ENCODE data around the gene SYNGR1. TPM values are rescaled to one million over a fixed set of nuclear protein-coding genes. Genes with fewer than 3 reads are reported as not detected.
"Not testable (repeated sequence)": the region's sequence is repeated elsewhere in the genome, so short reads cannot be mapped to it uniquely, and the experiment has no call there.

The SYNGR1 gene
- total RNA-seq, 1 experiment from 2014 or later: 47.8 TPM

DNA sequence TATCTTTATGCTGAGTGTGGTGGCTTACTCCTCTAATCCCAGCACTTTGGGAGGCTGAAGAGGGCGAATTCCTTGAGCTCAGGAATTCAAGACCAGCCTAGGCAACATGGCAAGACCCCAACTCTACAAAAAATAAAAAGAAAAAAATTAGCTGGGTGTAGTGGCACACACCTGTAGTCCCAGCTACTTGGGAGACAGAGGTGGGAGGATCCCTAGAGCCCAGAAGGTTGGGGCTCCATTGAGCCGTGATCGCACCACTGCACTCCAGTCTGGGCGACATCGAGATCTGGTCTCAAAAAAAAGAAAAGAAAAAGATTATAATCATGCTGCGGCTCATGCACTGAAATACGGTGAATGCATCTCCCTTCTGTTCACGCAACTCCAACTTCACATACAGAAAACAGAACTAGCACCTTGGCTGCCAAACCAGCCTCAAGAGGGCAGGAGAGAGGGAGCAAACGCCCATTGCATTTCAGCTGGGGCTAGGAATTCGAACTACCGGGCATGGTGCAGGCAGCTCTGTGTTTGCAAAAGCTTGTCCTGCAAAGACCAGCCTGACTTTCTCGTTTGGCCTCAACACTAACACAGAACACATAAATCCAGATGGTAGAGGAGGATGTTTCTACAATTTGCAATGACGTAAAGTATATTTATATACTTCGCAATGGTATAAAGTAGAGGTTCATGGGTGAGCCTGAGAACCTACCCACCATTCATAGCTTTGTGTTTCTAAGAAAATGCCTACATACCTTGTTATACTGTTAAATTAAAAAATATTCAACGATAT is 6.3 kb upstream of the SYNGR1 start:
- DNase-seq (ENCODE audit: low read depth): peak; percentile 62
- in situ Hi-C loops (cut with HindIII; ENCODE audit: low pct_unique_long_range_greater_than_20kb, low sequenced_read_pairs): no loop called here

DNA sequence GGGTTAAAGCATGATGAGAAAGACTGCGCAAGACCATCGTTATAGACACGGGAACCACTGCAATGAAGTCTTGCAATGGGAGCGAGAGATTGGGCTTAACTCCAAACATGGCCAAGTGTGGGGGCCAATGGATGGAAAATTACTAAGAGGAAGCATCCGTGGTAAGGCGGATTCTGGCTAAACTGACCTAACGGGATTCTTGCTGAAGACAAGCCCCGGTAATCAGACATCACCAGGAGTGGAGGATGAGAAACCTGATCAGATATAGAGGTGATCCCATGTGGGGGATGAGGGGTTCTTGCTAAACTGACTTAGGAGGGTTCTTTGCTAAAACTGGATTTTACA is 5.8 kb upstream of the SYNGR1 start:
- DNase-seq (ENCODE audit: low read depth): no peak
- in situ Hi-C loops (cut with HindIII; ENCODE audit: low pct_unique_long_range_greater_than_20kb, low sequenced_read_pairs): no loop called here

DNA sequence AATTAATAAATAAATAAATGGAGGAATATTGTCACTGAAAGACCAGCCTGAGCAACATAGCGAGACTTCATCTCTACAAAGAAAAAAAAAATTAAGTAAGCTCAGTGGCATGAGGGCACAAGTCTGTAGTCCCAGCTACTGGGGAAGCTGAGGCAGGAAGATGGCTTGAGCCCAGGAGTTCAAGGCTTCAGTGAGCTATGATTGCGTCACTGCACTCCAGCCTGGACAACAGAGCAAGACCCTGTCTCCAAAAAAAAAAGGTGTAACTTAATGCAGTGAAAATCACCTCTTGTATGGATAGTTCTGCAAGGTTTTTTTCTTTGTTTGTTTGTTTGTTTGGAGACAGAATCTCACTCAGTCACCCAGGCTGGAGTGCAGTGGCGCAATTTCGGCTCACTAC is 4.6 kb upstream of the SYNGR1 start:
- DNase-seq (ENCODE audit: low read depth): no peak
- in situ Hi-C loops (cut with HindIII; ENCODE audit: low pct_unique_long_range_greater_than_20kb, low sequenced_read_pairs): no loop called here

DNA sequence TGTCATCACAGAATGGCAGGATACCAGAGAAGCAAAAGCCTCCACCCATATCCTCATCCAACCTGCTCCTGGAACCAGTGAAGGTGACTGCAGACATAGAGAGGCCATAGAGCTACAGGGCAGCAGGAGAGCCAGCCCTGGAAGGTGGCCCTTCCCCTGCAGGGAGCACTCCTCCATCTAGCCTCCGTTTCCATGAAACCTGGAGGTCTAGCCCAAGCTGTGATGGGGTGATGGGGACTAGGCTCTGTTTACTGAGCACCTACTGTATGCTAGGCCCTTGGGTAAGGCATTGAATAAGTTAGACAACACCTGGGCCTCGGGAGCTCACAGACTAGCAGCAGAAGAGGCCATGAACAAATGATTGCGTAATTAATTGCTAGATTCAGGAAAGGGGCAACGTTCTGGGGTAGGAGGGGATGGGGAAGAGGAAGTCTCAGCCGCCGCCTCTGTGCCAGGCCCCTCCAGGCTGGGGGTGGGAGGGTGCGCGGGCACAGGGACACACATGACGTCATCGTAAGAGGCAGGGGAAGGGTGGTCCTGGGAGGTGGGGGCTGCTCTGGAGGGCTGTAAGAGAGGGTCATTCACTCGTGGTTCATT is 784 bp upstream of the SYNGR1 start:
- no peak for DNase-seq (ENCODE audit: low read depth)
- in situ Hi-C loops (cut with HindIII; ENCODE audit: low pct_unique_long_range_greater_than_20kb, low sequenced_read_pairs): no loop called here

DNA sequence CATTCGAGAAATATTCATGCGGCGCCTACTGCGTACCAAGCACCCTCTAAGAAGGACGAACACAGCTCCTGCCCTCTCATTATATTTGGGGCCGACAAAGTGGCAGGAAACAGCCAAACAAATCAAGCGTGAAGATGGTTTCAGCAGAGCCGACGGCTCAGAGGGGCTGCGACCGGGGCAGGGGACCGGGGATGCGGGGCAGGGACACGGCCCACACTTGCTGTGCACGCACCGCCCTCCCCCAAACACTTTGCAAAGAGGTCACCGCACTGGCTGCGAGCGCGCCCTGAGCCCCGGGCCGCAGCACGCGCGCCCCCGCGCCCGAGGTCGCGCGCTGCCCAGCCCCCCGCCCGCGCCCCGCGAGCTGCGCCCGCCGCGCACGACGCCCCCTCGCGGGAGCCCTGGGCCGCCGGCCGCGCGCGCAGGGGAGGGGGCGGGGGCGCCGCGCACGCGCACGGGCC is 255 bp upstream of the SYNGR1 start:
- no peak for DNase-seq (ENCODE audit: low read depth)
- in situ Hi-C loops (cut with HindIII; ENCODE audit: low pct_unique_long_range_greater_than_20kb, low sequenced_read_pairs): no loop called here

DNA sequence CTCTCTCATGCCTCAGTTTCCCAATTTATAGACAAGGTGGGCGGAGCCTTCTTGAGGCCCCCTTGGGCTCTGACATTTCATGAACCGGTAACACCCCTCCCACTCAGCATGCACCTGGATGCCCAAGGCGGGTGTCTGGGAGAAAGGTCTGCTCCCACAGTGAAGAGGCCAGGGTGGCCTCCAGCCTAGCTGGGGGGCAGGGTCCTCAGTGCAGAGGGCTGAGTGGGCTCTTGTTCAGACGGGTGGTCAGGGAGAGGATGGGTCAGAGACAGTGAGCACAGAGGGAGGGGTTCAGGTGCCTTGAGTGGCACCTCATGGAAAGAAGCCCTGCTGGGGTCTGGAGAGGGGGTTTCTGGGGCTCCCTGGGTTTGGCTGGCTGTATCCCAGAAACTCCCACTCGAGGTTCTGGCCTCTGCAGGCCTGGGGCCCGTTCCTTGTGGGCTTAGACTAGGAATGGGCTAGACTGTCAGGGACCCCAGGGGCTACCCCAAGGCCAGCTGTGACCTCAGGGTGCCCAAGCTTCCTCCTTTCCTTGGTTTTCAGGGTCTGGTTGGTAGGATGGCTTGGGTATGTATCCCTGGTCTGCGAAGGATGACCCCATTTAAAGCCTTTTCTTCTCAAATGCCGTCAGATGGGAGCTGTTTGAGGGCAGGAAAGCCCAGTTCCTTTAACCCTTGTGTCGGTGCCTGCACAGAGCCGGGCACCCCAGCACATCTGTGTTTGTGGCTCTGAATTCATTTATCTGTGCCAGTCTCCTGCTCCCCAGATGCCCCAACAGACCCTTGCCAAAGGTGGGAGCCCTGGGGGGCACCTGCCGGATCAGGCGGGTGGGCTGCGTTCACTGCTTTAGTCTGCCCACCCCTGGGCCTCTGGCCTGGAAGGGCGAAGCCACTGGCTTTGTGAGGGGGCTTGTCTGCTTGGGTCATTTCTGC is 1.2 kb downstream of the SYNGR1 start:
- in situ Hi-C loops (cut with HindIII; ENCODE audit: low pct_unique_long_range_greater_than_20kb, low sequenced_read_pairs): no loop called here
- no peak for DNase-seq (ENCODE audit: low read depth)

DNA sequence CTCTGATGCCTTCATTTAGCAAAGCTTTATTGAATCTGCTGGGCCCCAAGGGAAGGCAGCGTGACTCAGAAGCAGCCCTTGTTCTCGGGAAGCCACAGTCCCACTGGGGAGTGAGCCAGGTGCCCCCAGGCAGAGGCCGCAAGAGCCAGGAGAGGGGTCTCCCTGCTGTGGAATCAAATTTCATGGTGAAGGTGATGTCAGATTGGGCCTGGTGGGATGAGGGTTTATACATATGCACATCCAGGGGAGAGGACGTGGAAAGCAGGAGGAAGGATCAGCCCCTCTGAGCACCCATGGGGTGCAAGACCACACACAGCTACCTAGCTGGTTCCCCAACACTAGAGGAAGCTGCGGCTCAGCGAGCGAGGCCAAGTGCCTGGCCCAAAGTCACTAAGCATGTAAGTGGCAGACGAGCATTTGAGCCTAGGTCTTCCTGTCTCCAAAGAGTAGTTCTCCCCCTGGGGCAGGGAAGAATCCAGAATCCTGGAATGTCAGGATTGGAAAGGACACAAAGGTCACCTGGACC is 2.0 kb downstream of the SYNGR1 start:
- DNase-seq (ENCODE audit: low read depth): no peak
- in situ Hi-C loops (cut with HindIII; ENCODE audit: low pct_unique_long_range_greater_than_20kb, low sequenced_read_pairs): no loop called here

DNA sequence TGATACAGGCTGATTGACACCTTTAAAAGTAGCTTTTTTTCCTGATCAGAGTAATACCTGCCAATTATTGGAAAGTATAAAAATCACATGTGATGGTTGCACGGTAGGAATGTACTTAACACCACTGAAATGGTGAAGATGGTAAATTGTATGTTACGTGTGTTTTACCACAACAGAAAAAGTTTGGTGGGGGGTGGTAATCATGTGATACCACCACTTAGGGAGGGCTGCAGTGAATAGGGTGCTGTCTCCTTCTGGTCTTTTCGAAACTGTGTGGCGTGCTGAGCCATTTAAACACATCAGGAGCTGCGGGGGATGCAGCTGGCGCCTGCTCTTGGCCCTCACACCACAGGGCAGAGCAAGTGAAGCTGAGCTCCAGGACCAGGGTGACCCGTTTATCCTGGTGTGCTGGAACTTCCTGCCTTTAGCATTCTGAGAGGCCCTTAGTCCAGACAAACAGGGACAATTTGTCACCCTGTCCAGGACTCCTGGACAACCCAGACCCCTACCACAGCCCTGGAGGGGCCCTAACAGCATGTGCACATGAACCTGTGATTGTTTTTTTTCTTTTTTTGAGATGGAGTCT is 2.6 kb downstream of the SYNGR1 start:
- in situ Hi-C loops (cut with HindIII; ENCODE audit: low pct_unique_long_range_greater_than_20kb, low sequenced_read_pairs): no loop called here

DNA sequence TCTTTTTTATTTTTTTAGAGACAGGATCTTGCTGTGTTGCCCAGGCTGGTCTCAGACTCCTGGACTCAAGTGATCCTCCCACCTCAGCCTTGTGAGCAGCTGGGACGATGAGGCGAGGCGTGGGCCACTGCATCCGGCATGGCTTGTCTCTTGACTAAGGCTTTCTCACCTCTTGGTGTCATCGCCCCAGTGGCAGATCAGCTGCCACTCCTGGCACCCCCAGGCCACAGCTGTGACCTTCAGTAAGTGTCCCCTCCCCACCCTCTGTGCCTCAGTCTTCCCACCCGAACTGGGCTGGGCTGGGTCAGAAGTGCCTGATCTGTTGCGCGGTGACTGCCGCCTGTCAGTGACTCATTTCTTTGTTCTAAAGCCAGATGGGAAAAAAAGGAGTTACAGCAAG is 3.6 kb downstream of the SYNGR1 start:
- in situ Hi-C loops (cut with HindIII; ENCODE audit: low pct_unique_long_range_greater_than_20kb, low sequenced_read_pairs): no loop called here
- no peak for DNase-seq (ENCODE audit: low read depth)

More for the DNA sequence above, 2.6 kb downstream of the SYNGR1 start:
- DNase-seq (ENCODE audit: low read depth): no peak

DNA sequence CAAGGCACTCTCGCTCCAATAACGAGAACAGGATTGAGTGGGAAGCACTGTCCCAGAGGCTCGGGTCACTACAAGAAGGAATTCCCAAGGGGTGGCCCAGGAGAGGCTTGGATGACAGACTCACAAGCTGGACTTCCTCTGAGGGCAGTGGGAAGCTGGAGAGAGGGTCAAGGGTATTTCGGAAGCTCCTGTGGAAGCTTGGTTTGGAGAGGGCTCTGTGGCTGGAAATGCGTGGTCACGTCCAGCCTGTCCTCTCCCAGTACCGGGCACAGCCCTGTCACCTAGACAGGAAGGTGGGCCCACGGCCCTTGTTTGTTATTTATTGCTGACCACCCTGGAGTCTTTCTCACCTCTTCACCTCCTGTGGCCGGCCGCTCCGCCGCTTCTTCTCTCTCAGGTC is 5.3 kb downstream of the SYNGR1 start:
- DNase-seq (ENCODE audit: low read depth): no peak
- in situ Hi-C loops (cut with HindIII; ENCODE audit: low pct_unique_long_range_greater_than_20kb, low sequenced_read_pairs): no loop called here

DNA sequence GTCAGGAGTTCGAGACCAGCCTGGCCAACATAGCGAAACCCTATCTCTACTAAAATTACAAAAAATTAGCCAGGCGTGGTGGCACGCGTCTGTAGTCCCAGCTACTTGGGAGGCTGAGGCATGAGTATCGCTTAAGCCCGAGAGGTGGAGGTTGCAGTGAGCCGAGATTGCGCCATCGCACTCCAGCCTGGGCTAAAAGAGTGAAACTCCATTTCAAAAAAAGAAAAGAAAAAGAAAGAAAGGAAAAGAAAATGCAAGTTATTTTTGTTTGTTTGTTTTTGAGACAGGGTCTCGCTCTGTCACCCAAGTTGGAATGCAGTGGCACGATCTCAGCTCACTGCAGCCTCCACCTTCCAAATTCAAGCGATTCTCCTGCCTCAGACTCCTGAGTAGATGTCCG is 6.0 kb downstream of the SYNGR1 start:
- in situ Hi-C loops (cut with HindIII; ENCODE audit: low pct_unique_long_range_greater_than_20kb, low sequenced_read_pairs); DNase-seq (ENCODE audit: low read depth): not testable (repeated sequence)

DNA sequence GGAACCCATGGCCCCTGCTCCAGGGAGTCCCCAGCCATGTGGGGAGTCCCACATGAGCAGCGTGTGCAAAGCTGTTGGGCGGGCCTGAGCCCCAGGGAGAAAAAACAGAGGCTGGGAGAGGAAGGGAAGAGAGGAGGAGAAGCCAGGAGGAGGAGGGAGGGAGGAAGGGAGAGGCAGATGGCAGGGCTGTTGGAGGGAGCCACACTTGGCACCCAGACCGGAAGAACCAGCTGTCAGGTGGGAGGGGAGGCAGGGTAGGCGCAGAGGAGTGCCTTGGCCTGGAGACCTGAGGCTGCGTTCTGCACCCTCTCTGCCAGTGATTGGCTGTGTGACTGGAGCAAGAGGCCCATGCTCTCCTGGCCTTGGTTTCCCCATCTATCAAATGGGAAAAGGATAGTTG is 6.7 kb downstream of the SYNGR1 start:
- in situ Hi-C loops (cut with HindIII; ENCODE audit: low pct_unique_long_range_greater_than_20kb, low sequenced_read_pairs): no loop called here
- no peak for DNase-seq (ENCODE audit: low read depth)

DNA sequence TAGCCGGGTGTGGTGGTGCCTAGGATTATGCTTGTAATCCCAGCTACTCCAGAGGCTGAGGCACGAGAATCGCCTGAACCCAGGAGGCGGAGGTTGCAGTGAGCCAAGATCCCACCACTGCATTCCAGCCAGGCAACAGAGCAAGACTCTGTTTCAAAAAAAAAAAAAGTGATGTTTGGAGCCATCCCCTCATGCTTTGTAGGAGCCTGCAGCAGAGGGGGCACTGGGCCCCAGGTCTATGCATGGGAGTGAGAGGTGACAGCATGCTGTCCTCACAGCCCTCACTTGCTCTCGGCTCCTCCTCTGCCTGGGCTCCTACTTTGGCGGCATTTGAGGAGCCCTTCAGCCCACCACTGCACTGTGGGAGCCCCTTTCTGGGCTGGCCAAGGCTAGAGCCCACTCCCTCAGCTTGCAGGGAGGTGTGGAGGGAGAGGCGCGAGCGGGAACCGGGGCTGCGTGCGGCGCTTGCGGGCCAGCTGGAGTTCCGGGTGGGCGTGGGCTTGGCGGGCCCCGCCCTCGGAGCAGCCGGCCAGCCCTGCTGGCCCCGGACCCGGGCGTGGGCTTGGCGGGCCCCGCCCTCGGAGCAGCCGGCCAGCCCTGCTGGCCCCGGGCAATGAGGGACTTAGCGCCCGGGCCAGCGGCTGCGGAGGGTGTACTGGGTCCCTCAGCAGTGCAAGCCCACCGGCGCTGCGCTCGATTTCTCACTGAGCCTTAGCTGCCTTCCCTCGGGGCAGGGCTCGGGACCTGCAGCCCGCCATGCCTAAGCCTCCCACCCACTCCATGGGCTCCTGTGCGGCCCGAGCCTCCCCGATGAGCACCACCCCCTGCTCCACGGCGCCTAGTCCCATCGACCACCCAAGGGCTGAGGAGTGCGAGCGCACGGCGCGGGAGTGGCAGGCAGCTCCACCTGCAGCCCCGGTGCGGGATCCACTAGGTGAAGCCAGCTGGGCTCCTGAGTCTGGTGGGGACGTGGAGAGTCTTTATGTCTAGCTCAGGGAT is 7.6 kb downstream of the SYNGR1 start:
- in situ Hi-C loops (cut with HindIII; ENCODE audit: low pct_unique_long_range_greater_than_20kb, low sequenced_read_pairs); DNase-seq (ENCODE audit: low read depth): not testable (repeated sequence)

DNA sequence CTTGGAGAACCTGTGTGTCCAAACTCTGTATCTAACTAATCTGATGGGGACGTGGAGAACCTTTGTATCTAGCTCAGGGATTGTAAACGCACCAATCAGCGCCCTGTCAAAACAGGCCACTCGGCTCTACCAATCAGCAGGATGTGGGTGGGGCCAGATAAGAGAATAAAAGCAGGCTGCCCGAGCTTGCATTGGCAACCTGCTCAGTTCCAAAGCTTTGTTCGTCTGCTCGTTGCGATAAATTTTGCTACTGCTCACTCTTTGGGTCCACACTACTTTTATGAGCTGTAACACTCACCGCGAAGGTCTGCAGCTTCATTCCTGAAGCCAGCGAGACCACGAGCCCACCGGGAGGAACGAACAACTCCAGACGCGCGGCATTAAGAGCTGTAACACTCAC is 8.4 kb downstream of the SYNGR1 start:
- in situ Hi-C loops (cut with HindIII; ENCODE audit: low pct_unique_long_range_greater_than_20kb, low sequenced_read_pairs); DNase-seq (ENCODE audit: low read depth): not testable (repeated sequence)

DNA sequence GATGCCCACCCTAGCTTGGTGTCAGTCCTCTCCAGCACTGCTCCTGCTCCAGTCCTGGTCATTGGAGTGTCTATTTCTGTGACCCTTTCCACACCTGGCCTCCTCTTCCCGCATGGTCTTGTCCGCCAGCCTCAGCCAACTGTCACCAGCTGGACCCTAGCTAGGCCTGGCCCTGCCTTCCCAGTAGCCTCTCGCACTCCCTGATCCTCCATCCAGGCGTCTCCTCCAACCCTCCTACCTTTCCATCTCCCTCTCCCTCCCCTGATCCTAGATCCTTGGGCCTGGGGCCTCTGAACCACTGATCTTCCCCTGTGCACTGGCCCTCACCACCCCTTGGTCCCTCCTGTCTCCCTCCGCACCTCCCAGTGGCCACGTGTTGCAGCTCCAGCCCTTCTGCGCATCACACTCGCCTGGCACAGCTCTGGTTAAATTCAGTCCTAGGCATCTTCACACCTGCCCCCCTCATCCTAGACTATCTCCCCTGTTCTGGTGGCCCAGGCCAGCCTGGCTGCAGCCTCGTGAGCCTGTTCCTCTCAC is 9.9 kb downstream of the SYNGR1 start:
- DNase-seq (ENCODE audit: low read depth): no peak
- in situ Hi-C loops (cut with HindIII; ENCODE audit: low pct_unique_long_range_greater_than_20kb, low sequenced_read_pairs): no loop called here

DNA sequence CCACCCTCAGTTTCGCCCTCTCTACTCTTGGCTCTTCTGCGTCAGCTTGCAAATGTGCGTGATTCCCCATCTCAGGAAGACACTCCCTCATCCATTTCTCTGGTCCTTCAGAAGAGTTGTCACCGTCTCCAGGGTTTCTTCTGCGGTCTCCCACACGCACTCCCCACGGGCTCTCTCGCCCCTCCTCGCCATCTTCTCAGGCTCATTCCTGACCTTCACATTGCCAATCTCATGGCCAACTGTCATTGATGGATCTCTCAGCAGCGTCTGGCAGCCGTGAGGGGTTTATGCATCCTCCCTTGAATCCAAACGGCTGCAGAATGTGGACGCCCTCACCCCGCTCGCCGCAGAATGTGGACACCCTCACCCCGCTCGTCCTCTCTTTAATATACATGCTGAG is 10.5 kb downstream of the SYNGR1 start:
- DNase-seq (ENCODE audit: low read depth): no peak
- in situ Hi-C loops (cut with HindIII; ENCODE audit: low pct_unique_long_range_greater_than_20kb, low sequenced_read_pairs): no loop called here

Measured in Caki2 (cell line).